ENCODE measurements around the gene C12orf57.

Gene C12orf57

GRCh38 chr12:6968426-6968825, 24.6 kb downstream of the C12orf57 start:
- Histone ChIP-seq H3K36me3 (ENCODE audit: control insufficient read depth, insufficient read depth, low read length) (no peaks in the 10 kb centered on the region), H3K4me3 (ENCODE audit: low read depth, low read length) (peak overlapping the region; percentile 96), H3K27ac (no peak overlapping the region), H3K9ac (no peak overlapping the region), H2AFZ (no peak overlapping the region), H3K9me3 (ENCODE audit: control insufficient read depth, low read length) (no peaks in the 10 kb centered on the region), H3K27me3 (ENCODE audit: control insufficient read depth, insufficient read depth, low read length) (no peaks in the 10 kb centered on the region), H3K4me1 (peaks cover 23% of the 10 kb centered on the region), H3K79me2 (peaks cover 60% of the 10 kb centered on the region), H3K4me2 (ENCODE audit: low read length) (no peak overlapping the region)
- TF ChIP-seq, protein P1, sequence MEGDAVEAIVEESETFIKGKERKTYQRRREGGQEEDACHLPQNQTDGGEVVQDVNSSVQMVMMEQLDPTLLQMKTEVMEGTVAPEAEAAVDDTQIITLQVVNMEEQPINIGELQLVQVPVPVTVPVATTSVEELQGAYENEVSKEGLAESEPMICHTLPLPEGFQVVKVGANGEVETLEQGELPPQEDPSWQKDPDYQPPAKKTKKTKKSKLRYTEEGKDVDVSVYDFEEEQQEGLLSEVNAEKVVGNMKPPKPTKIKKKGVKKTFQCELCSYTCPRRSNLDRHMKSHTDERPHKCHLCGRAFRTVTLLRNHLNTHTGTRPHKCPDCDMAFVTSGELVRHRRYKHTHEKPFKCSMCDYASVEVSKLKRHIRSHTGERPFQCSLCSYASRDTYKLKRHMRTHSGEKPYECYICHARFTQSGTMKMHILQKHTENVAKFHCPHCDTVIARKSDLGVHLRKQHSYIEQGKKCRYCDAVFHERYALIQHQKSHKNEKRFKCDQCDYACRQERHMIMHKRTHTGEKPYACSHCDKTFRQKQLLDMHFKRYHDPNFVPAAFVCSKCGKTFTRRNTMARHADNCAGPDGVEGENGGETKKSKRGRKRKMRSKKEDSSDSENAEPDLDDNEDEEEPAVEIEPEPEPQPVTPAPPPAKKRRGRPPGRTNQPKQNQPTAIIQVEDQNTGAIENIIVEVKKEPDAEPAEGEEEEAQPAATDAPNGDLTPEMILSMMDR (IDR thresholded peaks at IDR 0.05): no peak

GRCh38 chr12:6970096-6970527, 26.3 kb downstream of the C12orf57 start:
- Histone ChIP-seq H3K9ac (peak overlapping the region; percentile 77), H3K27me3 (ENCODE audit: control insufficient read depth, insufficient read depth, low read length) (no peaks in the 10 kb centered on the region), H3K9me3 (ENCODE audit: control insufficient read depth, low read length) (no peaks in the 10 kb centered on the region), H3K4me1 (peaks cover 15% of the 10 kb centered on the region), H3K27ac (peak overlapping the region; percentile 78), H3K4me3 (ENCODE audit: low read depth, low read length) (peak overlapping the region; percentile 96), H3K79me2 (peaks cover 45% of the 10 kb centered on the region), H3K36me3 (ENCODE audit: control insufficient read depth, insufficient read depth, low read length) (no peaks in the 10 kb centered on the region), H2AFZ (peak overlapping the region; percentile 71), H3K4me2 (ENCODE audit: low read length) (peak overlapping the region; percentile 69)
- TF ChIP-seq, protein P1 (IDR thresholded peaks at IDR 0.05): no peak

DNA sequence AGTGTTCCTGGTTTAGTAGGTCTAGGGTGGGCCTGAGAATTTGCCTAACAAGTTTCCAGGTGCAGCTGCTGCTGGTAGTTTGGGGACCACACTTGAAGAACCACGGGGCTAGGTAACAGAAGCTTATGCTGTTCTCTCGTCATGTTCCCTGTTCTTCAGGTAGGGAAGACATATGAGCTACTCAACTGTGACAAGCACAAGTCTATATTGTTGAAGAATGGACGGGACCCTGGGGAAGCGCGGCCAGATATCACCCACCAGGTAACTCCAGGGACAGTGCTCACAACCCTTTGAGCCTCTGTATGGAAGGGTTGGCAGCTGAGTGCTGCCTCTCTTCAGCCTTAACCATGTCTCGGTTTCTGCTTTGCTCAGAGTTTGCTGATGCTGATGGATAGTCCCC, 30.4 kb downstream of the C12orf57 start:
- no peak overlapping the region for H3K27ac ChIP-seq
- no peaks in the 10 kb centered on the region for H3K36me3 ChIP-seq (ENCODE audit: control insufficient read depth, insufficient read depth, low read length)
- H2AFZ ChIP-seq: no peak overlapping the region
- no peak overlapping the region for H3K4me3 ChIP-seq (ENCODE audit: low read depth, low read length)
- H3K4me2 ChIP-seq (ENCODE audit: low read length): no peak overlapping the region
- H3K9ac ChIP-seq: no peak overlapping the region
- no peaks in the 10 kb centered on the region for H3K27me3 ChIP-seq (ENCODE audit: control insufficient read depth, insufficient read depth, low read length)
- peaks cover 14% of the 10 kb centered on the region for H3K79me2 ChIP-seq
- TF ChIP-seq, protein P1 (IDR thresholded peaks at IDR 0.05): no peak
- H3K4me1 ChIP-seq: peaks cover 8% of the 10 kb centered on the region
- no peaks in the 10 kb centered on the region for H3K9me3 ChIP-seq (ENCODE audit: control insufficient read depth, low read length)

GRCh38 chr12:6975297-6976032, 31.6 kb downstream of the C12orf57 start:
- Histone ChIP-seq H2AFZ (no peak overlapping the region), H3K27me3 (ENCODE audit: control insufficient read depth, insufficient read depth, low read length) (no peaks in the 10 kb centered on the region), H3K79me2 (peaks cover 4% of the 10 kb centered on the region), H3K27ac (no peak overlapping the region), H3K4me2 (ENCODE audit: low read length) (no peak overlapping the region), H3K9me3 (ENCODE audit: control insufficient read depth, low read length) (no peaks in the 10 kb centered on the region), H3K4me3 (ENCODE audit: low read depth, low read length) (no peak overlapping the region), H3K36me3 (ENCODE audit: control insufficient read depth, insufficient read depth, low read length) (no peaks in the 10 kb centered on the region), H3K4me1 (peaks cover 5% of the 10 kb centered on the region), H3K9ac (no peak overlapping the region)
- TF ChIP-seq, protein P1 (IDR thresholded peaks at IDR 0.05): no peak

DNA sequence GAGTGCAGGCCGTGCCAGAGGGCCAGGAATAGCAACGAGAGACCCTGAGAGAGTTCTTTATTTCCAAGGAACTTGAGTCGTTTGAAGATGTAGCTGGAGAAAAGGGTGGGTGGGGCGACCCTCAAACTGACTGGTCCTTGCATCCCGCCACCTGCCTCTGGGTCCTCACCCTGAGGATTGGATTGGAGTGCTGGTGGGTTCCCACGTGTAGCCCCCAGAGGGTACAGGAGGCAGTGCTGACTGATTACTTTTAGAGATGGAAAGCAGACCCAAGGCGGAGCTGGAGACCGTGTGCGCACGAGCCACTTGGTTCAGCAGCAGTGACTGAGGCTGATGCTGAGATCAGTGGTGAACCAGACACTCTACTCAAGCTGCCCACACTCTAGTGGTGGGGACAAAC, 33.8 kb downstream of the C12orf57 start:
- no peaks in the 10 kb centered on the region for H3K79me2 ChIP-seq
- no peaks in the 10 kb centered on the region for H3K36me3 ChIP-seq (ENCODE audit: control insufficient read depth, insufficient read depth, low read length)
- H2AFZ ChIP-seq: no peak overlapping the region
- H3K27me3 ChIP-seq (ENCODE audit: control insufficient read depth, insufficient read depth, low read length): no peaks in the 10 kb centered on the region
- H3K4me3 ChIP-seq (ENCODE audit: low read depth, low read length): no peak overlapping the region
- no peaks in the 10 kb centered on the region for H3K9me3 ChIP-seq (ENCODE audit: control insufficient read depth, low read length)
- no peak overlapping the region for H3K27ac ChIP-seq
- no peaks in the 10 kb centered on the region for H3K4me1 ChIP-seq
- TF ChIP-seq, protein P1 (IDR thresholded peaks at IDR 0.05): no peak
- no peak overlapping the region for H3K9ac ChIP-seq
- no peak overlapping the region for H3K4me2 ChIP-seq (ENCODE audit: low read length)
